Activated CD8-positive, alpha-beta T cell treated with anti-CD3 and anti-CD28 coated beads for 36 hours (primary cell): Measurements from ENCODE around the gene CARHSP1. TPM values are rescaled to one million over a fixed set of nuclear protein-coding genes. Genes with fewer than 3 reads are reported as not detected.
"Not testable (repeated sequence)": the region's sequence is repeated elsewhere in the genome, so short reads cannot be mapped to it uniquely, and the experiment has no call there.

Source experiments
- ATAC-seq: fragments of 200-7000 bp; cut with Tn5 transposase; one replicate; pipeline ENCODE4 v1.10.0; 2021; ENCODE audit warnings: mild to moderate bottlenecking, moderate library complexity
- CTCF ChIA-PET: fragments of 350-600 bp; sonication (Branson Sonifier 250); formaldehyde crosslinking; loops from one replicate; lab custom pipeline; 2021; ENCODE audit warnings: antibody characterized with exemption; lab: Charles Lee
- POLR2A ChIA-PET: fragments of 350-600 bp; sonication (Branson Sonifier 250); formaldehyde crosslinking; loops from one replicate; lab custom pipeline; 2021; ENCODE audit warnings: antibody characterized with exemption; lab: Charles Lee
- DNase-seq: peaks from one replicate; pipeline ENCODE4 v3.0.0-alpha.2; 2020
- H3K27ac Mint-ChIP-seq: one replicate; pipeline ENCODE4 v1.8.0; 2021; ENCODE audit warnings: mild to moderate bottlenecking, mixed read lengths
- H3K27me3 Mint-ChIP-seq: one replicate; pipeline ENCODE4 v1.8.0; 2021; ENCODE audit warnings: mixed read lengths
- H3K36me3 Mint-ChIP-seq: one replicate; pipeline ENCODE4 v1.8.0; 2021; ENCODE audit warnings: low read depth, mixed read lengths
- H3K4me1 Mint-ChIP-seq: one replicate; pipeline ENCODE4 v1.8.0; 2021; ENCODE audit warnings: low read depth, mixed read lengths
- H3K4me3 Mint-ChIP-seq: one replicate; pipeline ENCODE4 v1.8.0; 2021; ENCODE audit warnings: mild to moderate bottlenecking, moderate library complexity, mixed read lengths
- H3K9me3 Mint-ChIP-seq: one replicate; pipeline ENCODE4 v1.8.0; 2021; ENCODE audit warnings: mixed read lengths
- CTCF ChIP-seq: fragments of 200-600 bp; IDR thresholded peaks from one replicate; pipeline ENCODE4 v1.8.0; 2022; ENCODE audit warnings: antibody characterized with exemption, mild to moderate bottlenecking
- intact Hi-C: fragments of 100-400 bp; cut with micrococcal nuclease; formaldehyde crosslinking; loops from one replicate; pipeline ENCODE4 v1.10.0; 2022
- total RNA-seq, 2 experiments: library from RNA; stranded (reverse); gene quantifications; one replicate each; pipeline ENCODE4 v1.2.3, GENCODE V29; 2021

CARHSP1 gene
- 10 to 100 TPM; 63.9 to 72.6 TPM for total RNA-seq

- intact Hi-C loops: no loop called here
- peaks cover 47% of the 10 kb centered on the region for H3K4me1 Mint-ChIP-seq
- ATAC-seq: peak; percentile 79
- ChIA-PET POLR2A (interaction anchor here (0.6 to 9.2 kb wide), 22 partner anchors 9 to 259 kb away, joined by 3 to 99 read pairs (median 4); partner anchors contain the start of genes HAPSTR1, PMM2 and TMEM186), CTCF (interaction anchor here (0.8 to 5.0 kb wide), 6 partner anchors 11 to 301 kb away, joined by 3 to 54 read pairs (median 6); partner anchors contain the start of gene LITAFD)
- TF ChIP-seq CTCF: no peak
- DNase-seq: peak; percentile 87
- H3K36me3 Mint-ChIP-seq: peaks cover 18% of the 10 kb centered on the region
- H3K27ac Mint-ChIP-seq: peak within 1 kb of the TSS; percentile 94
- peak within 1 kb of the TSS; percentile 93 for H3K4me3 Mint-ChIP-seq
- H3K9me3 Mint-ChIP-seq: no peaks in the 10 kb centered on the region
- no peaks in the 10 kb centered on the region for H3K27me3 Mint-ChIP-seq
Observed at GRCh38 chr16:8868416-8869211, at the start of gene CARHSP1. Gene CARHSP1, minus strand, starts transcription at chr16:8869006. Its CDS starts 9,678 bp downstream, at chr16:8859328.

- H3K27me3 Mint-ChIP-seq, DNase-seq, H3K27ac Mint-ChIP-seq, H3K9me3 Mint-ChIP-seq, ATAC-seq, H3K4me3 Mint-ChIP-seq, intact Hi-C loops: not testable (repeated sequence)
- CTCF ChIA-PET: interaction anchor here (3.7 kb wide), 1 partner anchor 19 kb away, joined by 23 read pairs; no protein-coding TSS in a partner anchor
- POLR2A ChIA-PET: interaction anchor here (0.7 kb wide), 1 partner anchor 79 kb away, joined by 3 read pairs; no protein-coding TSS in a partner anchor
- H3K36me3 Mint-ChIP-seq: peaks cover 71% of the 10 kb centered on the region
- peaks cover 52% of the 10 kb centered on the region for H3K4me1 Mint-ChIP-seq
Observed at GRCh38 chr16:8917336-8917735, 48.5 kb upstream of the CARHSP1 start.

GRCh38 chr16:8916541-8917225, 47.9 kb upstream of the CARHSP1 start:
- no peak overlapping the region for H3K4me3 Mint-ChIP-seq
- peak overlapping the region; percentile 0 for H3K27ac Mint-ChIP-seq
- H3K9me3 Mint-ChIP-seq: no peaks in the 10 kb centered on the region
- no peaks in the 10 kb centered on the region for H3K27me3 Mint-ChIP-seq
- CTCF ChIA-PET: interaction anchor here (0.8 to 3.7 kb wide), 4 partner anchors 11 to 217 kb away, joined by 3 to 23 read pairs (median 5); no protein-coding TSS in a partner anchor
- peaks cover 48% of the 10 kb centered on the region for H3K4me1 Mint-ChIP-seq
- POLR2A ChIA-PET: no interaction called here
- peaks cover 70% of the 10 kb centered on the region for H3K36me3 Mint-ChIP-seq
- DNase-seq (no peak), ATAC-seq (no peak)
- intact Hi-C loops: no loop called here
- no peak for TF ChIP-seq CTCF

- Mint-ChIP-seq H3K27me3 (no peaks in the 10 kb centered on the region), H3K4me3 (no peak overlapping the region), H3K27ac (no peak overlapping the region), H3K36me3 (peaks cover 69% of the 10 kb centered on the region), H3K9me3 (no peaks in the 10 kb centered on the region), H3K4me1 (peaks cover 42% of the 10 kb centered on the region)
- DNase-seq: no peak
- intact Hi-C loops: no loop called here
- ChIA-PET CTCF (interaction anchor here (0.8 to 3.7 kb wide), 6 partner anchors 10 to 218 kb away, joined by 3 to 23 read pairs (median 5); no protein-coding TSS in a partner anchor), POLR2A (no interaction called here)
- no peak for TF ChIP-seq CTCF
- ATAC-seq: no peak
Observed at GRCh38 chr16:8915722-8916301, 47.0 kb upstream of the CARHSP1 start.

GRCh38 chr16:8914098-8914497, 45.3 kb upstream of the CARHSP1 start:
- Mint-ChIP-seq H3K27me3 (no peaks in the 10 kb centered on the region), H3K4me3 (no peak overlapping the region), H3K9me3 (no peaks in the 10 kb centered on the region), H3K27ac (no peak overlapping the region), H3K36me3 (peaks cover 60% of the 10 kb centered on the region), H3K4me1 (peaks cover 28% of the 10 kb centered on the region)
- ChIA-PET POLR2A (no interaction called here), CTCF (interaction anchor here (1.0 to 2.6 kb wide), 3 partner anchors 22 to 220 kb away, joined by 3 to 10 read pairs (median 4); no protein-coding TSS in a partner anchor)
- TF ChIP-seq CTCF: no peak
- intact Hi-C loops: no loop called here
- DNase-seq (no peak), ATAC-seq (no peak)
